GM23248 (cell line): Measurements from ENCODE around the gene CSNK1A1L.

Source experiments
- EZH2 ChIP-seq: fragments of 200-600 bp; sonication (generic); IDR thresholded peaks from 2 replicates; pipeline ENCODE4 v1.6.1; 2018; ENCODE audit warnings: antibody characterized with exemption, mild to moderate bottlenecking; ENCODE audit not compliant: insufficient read depth, poor library complexity, severe bottlenecking
- EZH2phosphoT487 ChIP-seq: fragments of 200-600 bp; sonication (generic); IDR thresholded peaks from 2 replicates; pipeline ENCODE4 v1.6.1; 2018; ENCODE audit warnings: antibody characterized with exemption, moderate library complexity, mild to moderate bottlenecking, low read depth; ENCODE audit not compliant: insufficient read depth

GRCh38 chr13:37076818-37077217 is 28.6 kb downstream of the CSNK1A1L start:
- TF ChIP-seq EZH2, result no peak
- TF ChIP-seq EZH2phosphoT487, result no peak
